Liver (tissue), 3 donors: Measurements from ENCODE around the gene GGACT.

ENCODE experiments used
- FOXA1 ChIP-seq: IDR thresholded peaks from 2 replicates; pipeline ENCODE4 v1.6.1; 2016; ENCODE audit warnings: antibody characterized with exemption
- GABPA ChIP-seq, 2 donors: IDR thresholded peaks in 1 of 2; conservative IDR thresholded peaks in 1 of 2; 2 replicates each; pipeline ENCODE4 v1.6.1; 2016; ENCODE audit warnings: antibody characterized with exemption in 2 of 2, mild to moderate bottlenecking in 1 of 2, moderate library complexity in 1 of 2
- NR2F2 ChIP-seq: IDR thresholded peaks from 2 replicates; pipeline ENCODE4 v1.6.1; 2016; ENCODE audit warnings: antibody characterized with exemption
- RAD21 ChIP-seq, 2 donors: IDR thresholded peaks; 2 replicates each; pipeline ENCODE4 v1.6.1; 2016; ENCODE audit warnings: antibody characterized with exemption in 2 of 2, mild to moderate bottlenecking in 2 of 2
- YY1 ChIP-seq: IDR thresholded peaks from 2 replicates; pipeline ENCODE4 v1.6.1; 2016; ENCODE audit warnings: antibody characterized with exemption, mild to moderate bottlenecking
- TF ChIP-seq, protein P1 (sequence below): fragments of 150-350 bp; IDR thresholded peaks from 2 replicates; pipeline ENCODE4 v1.5.1; 2017; ENCODE audit warnings: improper control_type of control experiment, low read depth, low read length; ENCODE audit not compliant: missing input control
- TF ChIP-seq, protein P2 (sequence below): IDR thresholded peaks from 2 replicates; pipeline ENCODE4 v1.6.1; 2016; ENCODE audit warnings: antibody characterized with exemption
- donor health status: healthy.
- donor health status: healthy.

DNA sequence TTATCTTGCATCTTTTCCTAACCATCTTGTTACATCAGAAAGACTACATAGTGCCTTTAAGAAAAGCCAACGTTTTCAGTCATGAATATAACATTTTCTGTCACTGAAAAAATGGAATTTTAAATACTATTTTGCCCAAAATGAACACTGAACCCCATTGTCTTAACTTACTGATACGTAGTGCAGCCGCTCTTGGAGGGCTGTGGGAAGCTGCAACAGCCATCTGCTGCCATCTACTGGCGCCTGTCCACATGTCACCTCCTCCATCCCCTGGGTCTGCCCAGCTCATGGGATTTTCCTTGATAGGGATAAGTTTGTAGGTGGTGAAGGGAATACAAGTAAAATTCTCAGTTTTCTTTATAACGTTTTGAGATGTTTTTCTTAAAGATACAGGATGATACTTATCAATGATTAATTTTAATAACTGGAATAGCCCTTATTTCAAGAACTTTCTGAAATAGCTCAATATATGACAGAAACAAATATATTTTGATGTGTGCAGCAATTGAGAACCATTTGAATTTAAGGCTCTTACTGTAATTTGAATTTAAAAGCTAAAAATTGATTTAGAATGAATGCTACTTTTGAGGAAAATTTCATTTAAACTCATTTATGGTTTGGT, 73.7 kb downstream of the GGACT start:
- TF ChIP-seq GABPA (IDR thresholded peaks at IDR 0.05 in 1 of 2, conservative IDR thresholded peaks at IDR 0.05 in 1 of 2) (no peak), RAD21 (IDR thresholded peaks at IDR 0.05) (peak; percentile 98 to 99), YY1 (no peak), NR2F2 (no peak), FOXA1 (no peak)
- TF ChIP-seq, protein P1, sequence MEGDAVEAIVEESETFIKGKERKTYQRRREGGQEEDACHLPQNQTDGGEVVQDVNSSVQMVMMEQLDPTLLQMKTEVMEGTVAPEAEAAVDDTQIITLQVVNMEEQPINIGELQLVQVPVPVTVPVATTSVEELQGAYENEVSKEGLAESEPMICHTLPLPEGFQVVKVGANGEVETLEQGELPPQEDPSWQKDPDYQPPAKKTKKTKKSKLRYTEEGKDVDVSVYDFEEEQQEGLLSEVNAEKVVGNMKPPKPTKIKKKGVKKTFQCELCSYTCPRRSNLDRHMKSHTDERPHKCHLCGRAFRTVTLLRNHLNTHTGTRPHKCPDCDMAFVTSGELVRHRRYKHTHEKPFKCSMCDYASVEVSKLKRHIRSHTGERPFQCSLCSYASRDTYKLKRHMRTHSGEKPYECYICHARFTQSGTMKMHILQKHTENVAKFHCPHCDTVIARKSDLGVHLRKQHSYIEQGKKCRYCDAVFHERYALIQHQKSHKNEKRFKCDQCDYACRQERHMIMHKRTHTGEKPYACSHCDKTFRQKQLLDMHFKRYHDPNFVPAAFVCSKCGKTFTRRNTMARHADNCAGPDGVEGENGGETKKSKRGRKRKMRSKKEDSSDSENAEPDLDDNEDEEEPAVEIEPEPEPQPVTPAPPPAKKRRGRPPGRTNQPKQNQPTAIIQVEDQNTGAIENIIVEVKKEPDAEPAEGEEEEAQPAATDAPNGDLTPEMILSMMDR = peak; percentile 91
- TF ChIP-seq, protein P2, sequence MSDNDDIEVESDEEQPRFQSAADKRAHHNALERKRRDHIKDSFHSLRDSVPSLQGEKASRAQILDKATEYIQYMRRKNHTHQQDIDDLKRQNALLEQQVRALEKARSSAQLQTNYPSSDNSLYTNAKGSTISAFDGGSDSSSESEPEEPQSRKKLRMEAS = no peak
